ENCODE measurements around the gene EPHB4.
"Not testable (repeated sequence)": the region's sequence is repeated elsewhere in the genome, so short reads cannot be mapped to it uniquely, and the experiment has no call there.

EPHB4 gene

GRCh38 chr7:100785878-100786277 lies 41.4 kb downstream of the EPHB4 start:
- no peak for DNase-seq (ENCODE audit: low spot score)

DNA sequence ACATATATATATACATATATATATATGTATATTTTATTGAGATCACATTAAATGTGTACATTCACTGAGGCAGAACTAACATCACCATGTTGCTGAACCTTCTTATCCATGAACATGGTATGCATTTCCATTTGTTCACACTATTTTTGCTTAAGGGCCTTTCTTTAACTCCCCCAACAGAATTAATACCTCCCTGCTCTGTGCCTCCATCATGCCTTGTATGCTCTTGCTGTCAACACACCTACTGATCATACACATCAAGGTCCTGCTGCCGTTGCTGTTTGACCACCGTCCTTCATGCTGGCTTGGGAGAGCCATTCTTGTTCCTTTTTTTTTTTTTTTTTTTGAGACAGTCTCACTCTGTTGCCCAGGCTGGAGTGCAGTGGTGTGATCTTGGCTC lies 43.5 kb downstream of the EPHB4 start:
- no peak for DNase-seq (ENCODE audit: low spot score)

DNA sequence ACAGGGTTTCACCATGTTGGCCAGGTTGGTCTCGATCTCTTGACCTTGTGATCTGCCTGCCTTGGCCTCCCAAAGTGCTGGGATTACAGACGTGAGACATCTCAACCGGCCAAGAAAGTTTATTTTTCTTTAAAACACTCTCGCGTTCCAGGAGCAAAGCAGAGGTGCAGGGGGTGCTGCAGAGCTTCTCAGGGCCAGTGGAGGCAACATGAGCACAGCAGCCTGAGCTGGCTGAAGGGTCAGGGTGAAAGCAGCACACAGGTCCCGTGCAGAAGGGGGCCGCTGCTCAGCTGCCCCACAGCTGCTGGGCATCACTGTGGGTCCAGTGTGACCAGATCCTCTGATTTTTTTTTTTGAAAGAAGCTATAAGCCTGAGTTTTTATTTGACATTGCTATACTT lies 46.1 kb downstream of the EPHB4 start:
- no peak for DNase-seq (ENCODE audit: low spot score)

DNA sequence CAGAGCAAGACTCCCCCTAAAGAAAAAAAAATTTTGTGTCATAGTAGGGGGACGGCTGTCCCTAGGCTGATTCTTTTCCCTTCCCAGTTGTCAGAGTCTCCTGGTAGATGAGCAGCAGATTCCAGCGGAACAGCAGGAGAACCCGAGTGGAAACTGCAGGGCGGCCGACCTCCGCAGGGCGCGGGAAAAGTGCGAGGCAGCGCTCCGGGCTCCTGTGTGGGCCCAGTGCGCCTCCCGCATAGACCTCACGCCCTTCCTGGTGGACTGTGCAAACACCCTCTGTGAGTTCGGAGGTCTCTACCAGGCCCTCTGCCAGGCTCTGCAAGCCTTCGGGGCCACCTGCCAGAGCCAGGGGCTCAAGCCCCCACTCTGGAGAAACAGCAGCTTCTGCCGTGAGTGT lies 48.0 kb downstream of the EPHB4 start:
- no peak for DNase-seq (ENCODE audit: low spot score)

DNA sequence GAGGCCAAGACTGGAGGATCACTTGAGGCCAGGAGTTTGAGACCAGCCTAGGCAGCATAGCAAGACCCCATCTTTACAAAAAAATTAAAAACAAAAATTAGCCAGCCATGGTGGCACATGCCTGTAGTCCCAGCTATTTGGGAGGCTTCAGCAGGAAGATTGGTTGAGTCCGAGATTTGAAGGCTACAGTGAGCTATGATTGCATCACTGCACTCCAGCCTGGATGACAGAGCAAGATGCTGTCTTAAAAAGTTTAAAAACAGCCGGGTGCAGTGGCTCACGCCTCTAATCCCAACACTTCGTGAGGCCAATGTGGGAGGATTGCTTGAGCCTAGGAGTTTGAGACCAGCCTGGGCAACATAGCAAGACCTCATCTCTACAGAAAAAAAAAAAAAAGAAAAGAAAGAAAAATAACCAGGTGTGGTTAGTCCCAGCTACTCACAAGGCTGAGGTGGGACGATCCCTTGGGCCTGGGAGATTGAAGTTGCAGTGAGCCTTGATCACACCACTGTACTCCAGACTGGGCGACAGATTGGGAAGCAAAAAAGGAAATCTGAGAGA lies 49.2 kb downstream of the EPHB4 start:
- DNase-seq (ENCODE audit: low spot score): no peak

DNA sequence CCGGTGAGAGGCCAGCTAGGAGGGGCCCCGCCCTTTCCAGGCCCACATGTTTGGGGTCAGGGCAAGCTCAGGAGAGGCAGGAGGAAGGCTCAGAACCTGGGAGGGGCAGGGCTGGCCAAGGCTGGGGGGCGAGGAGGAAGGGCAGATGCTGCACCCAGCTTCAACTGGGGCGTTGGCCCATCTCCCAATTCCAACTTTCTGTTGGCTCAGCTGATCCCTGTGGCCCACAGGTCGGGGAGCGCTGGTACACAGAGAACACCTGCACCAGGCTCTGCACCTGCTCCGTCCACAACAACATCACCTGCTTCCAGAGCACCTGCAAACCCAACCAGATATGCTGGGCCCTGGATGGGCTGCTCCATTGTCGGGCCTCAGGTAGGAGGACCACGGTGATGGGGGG lies 53.8 kb downstream of the EPHB4 start:
- no peak for DNase-seq (ENCODE audit: low spot score)

GRCh38 chr7:100768784-100769183 lies 58.5 kb downstream of the EPHB4 start:
- DNase-seq (ENCODE audit: low spot score): no peak

GRCh38 chr7:100765250-100765649 lies 62.1 kb downstream of the EPHB4 start:
- DNase-seq (ENCODE audit: low spot score): no peak

DNA sequence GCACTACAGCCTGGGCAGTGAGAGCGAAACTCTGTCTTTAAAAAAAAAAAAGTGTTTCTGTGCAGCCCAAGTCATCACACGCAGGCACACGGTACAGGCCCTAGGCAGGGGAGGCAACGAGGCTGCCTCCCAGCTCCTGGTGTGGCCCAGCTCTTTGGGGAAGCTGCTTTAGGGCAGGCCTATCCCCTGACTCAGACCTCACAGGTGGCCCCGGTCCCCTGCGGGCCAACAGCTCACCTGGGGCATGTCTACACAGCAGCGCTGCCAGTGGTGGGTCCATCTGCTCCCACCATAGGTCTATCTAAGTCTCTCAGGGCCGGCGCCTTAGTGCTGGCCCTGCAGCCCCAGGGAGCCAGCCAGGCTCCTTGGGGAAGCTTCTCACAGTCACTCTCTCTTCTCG lies 62.5 kb downstream of the EPHB4 start:
- DNase-seq (ENCODE audit: low spot score): no peak

DNA sequence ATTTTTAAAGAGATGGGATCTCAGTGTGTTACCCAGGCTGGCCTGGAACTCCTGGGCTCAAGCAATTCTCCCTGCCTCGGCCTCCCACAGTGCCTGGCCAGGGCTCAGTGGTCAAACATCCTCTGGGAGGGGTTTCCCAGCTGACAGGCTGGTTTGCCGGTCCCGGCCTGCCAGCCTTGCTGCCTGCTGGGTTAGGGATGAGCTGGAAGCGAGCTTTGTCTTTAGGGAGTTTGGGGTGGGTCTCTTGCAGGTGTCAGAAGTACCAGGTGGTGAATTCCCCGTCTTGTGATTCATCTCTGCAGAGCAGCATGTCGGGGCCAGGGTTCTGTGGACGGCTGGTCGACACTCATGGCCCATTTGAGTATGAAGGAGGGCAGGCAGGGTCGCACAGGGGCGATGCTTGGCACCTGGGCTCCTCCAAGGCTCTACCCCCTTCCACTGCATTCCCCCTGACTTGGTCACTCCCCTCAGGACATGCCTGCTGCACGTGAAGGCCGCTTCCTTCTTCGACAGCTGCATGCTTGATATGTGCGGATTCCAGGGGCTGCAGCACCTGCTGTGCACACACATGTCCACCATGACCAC lies 63.7 kb downstream of the EPHB4 start:
- DNase-seq (ENCODE audit: low spot score): no peak

GRCh38 chr7:100762841-100763240 lies 64.5 kb downstream of the EPHB4 start:
- not testable (repeated sequence) for DNase-seq (ENCODE audit: low spot score)

DNA sequence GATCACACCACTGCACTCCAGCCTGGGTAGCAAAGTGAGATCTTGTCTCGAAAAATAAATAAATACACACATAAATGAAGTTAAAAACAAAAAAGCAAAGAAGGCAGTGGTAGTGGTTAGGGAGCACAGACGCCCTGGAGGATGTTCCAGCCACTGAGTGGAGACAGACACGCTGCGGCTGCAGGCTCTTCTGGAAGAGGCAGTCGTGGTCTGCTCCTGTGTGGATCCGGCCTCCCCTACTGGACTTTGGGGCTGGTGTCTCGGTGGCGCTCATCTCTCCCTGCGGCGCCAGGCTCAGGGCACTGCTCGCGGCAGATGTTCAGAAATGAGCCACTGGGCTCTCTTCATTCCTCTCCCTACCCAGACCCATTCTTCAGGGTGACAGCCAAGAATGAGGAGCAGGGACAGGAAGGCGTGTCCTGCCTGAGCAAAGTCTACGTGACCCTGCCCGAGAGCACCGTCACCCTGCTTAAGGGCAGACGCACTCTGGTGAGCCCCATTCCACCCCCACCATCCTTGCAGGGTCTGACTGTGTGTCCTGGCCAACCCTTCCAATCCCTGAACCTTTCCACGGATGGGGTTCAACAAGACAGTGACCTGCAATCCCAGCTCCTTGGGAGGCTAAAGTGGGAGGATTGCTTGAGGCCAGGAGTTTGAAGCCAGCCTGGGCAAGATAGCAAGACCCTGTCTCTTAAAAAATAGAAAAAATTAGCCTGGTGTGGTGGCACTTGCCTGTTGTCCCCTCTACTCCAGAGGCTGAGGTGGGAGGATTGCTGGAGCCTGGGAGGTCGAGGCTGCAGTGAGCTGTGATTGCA lies 67.8 kb downstream of the EPHB4 start:
- DNase-seq (ENCODE audit: low spot score): no peak

- no peak for DNase-seq (ENCODE audit: low spot score)
Observed at GRCh38 chr7:100753750-100754149, 73.6 kb downstream of the EPHB4 start.

GRCh38 chr7:100752994-100753393 lies 74.3 kb downstream of the EPHB4 start:
- DNase-seq (ENCODE audit: low spot score): no peak
